ENCODE results near the gene NUDT16L1.
A peak's percentile ranks its signal among the peaks of the same experiment; 100 is the strongest.

NUDT16L1 gene

DNA sequence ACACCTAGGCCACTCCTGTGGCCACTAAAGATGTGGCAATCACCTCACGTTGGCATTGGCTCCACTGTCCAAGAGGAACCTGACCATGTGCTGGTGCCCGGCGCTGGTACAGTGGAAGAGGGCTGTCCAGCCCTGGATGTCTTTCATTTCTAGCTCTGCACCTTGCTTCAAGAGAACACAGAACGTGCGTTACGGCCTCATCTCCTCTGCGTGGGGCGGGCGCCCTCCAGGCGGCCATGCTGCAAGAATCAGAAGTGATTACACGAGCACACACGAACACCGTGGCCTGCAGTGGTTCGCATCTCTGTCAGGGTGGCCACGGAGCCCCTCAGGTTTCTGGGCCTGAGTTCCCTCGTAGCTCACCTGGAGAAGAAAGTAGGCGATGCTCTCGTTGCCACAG, 33.3 kb downstream of the NUDT16L1 start:
- no peak overlapping the region for H3K18ac ChIP-seq (ENCODE audit: low read length)
- no CpG with 5 or more reads among the region's 18 CpGs for WGBS (ENCODE audit: extremely low coverage, insufficient coverage, low lambda C conversion rate)
- H2AK5ac ChIP-seq (ENCODE audit: low read length), result no peak overlapping the region
- H2BK5ac ChIP-seq (ENCODE audit: low read length), result no peak overlapping the region
- no peak overlapping the region for H3K27ac ChIP-seq (ENCODE audit: low read depth, low read length)
- no peak overlapping the region for H3K9ac ChIP-seq (ENCODE audit: low read length)
- H3K36me3 ChIP-seq (ENCODE audit: control insufficient read depth, insufficient read depth, low read length), result peaks cover 13% of the 10 kb centered on the region
- H3K79me1 ChIP-seq (ENCODE audit: low read length), result peaks cover 6% of the 10 kb centered on the region
- H4K5ac ChIP-seq (ENCODE audit: low read length), result no peak overlapping the region
- H4K8ac ChIP-seq (ENCODE audit: low read depth, low read length), result no peak overlapping the region
- no peak overlapping the region for H2BK120ac ChIP-seq (ENCODE audit: low read depth, low read length)
- no peak overlapping the region for H3K4me2 ChIP-seq (ENCODE audit: low read length)
- no peak overlapping the region for H3K56ac ChIP-seq (ENCODE audit: low read length)
- no peak overlapping the region for H3K23ac ChIP-seq (ENCODE audit: low read length)
- no peak for DNase-seq
- no peaks in the 10 kb centered on the region for H3K79me2 ChIP-seq (ENCODE audit: control insufficient read depth, insufficient read depth, low read length)
- H3K4ac ChIP-seq (ENCODE audit: low read depth, low read length), result no peak overlapping the region
- no peak overlapping the region for H3K4me3 ChIP-seq (ENCODE audit: low read length)
- H2BK15ac ChIP-seq (replicated peaks; ENCODE audit: low read depth), result no peak overlapping the region
- H3K4me1 ChIP-seq (ENCODE audit: control insufficient read depth, low read depth, low read length), result no peaks in the 10 kb centered on the region
- H3K27me3 ChIP-seq (ENCODE audit: insufficient read depth, low read length, poor library complexity), result no peaks in the 10 kb centered on the region

DNA sequence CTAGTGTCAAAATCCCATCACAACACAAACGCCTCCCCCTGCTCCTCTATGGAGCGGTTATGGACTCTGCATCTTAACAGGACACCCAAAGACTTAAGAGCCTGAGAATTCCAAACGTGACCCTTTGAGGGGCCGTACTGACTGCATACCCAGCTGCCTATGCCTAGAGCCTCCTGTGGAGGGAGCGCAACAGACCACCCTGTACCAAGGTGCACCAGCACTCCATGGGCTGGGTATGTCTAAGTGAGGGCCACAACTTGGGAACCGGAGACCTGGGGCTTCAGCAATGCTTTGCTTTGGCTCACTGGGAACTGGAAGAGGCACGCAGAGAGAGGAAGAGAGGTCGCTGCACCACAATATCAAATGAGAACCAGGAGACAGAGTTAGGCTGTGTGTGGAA, 35.3 kb downstream of the NUDT16L1 start:
- Histone ChIP-seq H3K23ac (ENCODE audit: low read length) (no peak overlapping the region), H3K27me3 (ENCODE audit: insufficient read depth, low read length, poor library complexity) (no peaks in the 10 kb centered on the region), H3K79me1 (ENCODE audit: low read length) (peaks cover 12% of the 10 kb centered on the region), H2AK5ac (ENCODE audit: low read length) (no peak overlapping the region), H4K5ac (ENCODE audit: low read length) (no peak overlapping the region), H3K4me2 (ENCODE audit: low read length) (no peak overlapping the region), H3K27ac (ENCODE audit: low read depth, low read length) (no peak overlapping the region), H2BK15ac (replicated peaks; ENCODE audit: low read depth) (no peak overlapping the region), H2BK5ac (ENCODE audit: low read length) (no peak overlapping the region), H3K18ac (ENCODE audit: low read length) (no peak overlapping the region), H3K79me2 (ENCODE audit: control insufficient read depth, insufficient read depth, low read length) (peaks cover 9% of the 10 kb centered on the region), H3K36me3 (ENCODE audit: control insufficient read depth, insufficient read depth, low read length) (peaks cover 13% of the 10 kb centered on the region), H3K4me3 (ENCODE audit: low read length) (no peak overlapping the region), H3K9ac (ENCODE audit: low read length) (no peak overlapping the region), H4K8ac (ENCODE audit: low read depth, low read length) (no peak overlapping the region), H3K4ac (ENCODE audit: low read depth, low read length) (no peak overlapping the region), H3K4me1 (ENCODE audit: control insufficient read depth, low read depth, low read length) (no peaks in the 10 kb centered on the region), H2BK120ac (ENCODE audit: low read depth, low read length) (no peak overlapping the region), H3K56ac (ENCODE audit: low read length) (no peak overlapping the region)
- DNase-seq, result no peak
- WGBS (ENCODE audit: extremely low coverage, insufficient coverage, low lambda C conversion rate), result no CpG with 5 or more reads among the region's 8 CpGs

DNA sequence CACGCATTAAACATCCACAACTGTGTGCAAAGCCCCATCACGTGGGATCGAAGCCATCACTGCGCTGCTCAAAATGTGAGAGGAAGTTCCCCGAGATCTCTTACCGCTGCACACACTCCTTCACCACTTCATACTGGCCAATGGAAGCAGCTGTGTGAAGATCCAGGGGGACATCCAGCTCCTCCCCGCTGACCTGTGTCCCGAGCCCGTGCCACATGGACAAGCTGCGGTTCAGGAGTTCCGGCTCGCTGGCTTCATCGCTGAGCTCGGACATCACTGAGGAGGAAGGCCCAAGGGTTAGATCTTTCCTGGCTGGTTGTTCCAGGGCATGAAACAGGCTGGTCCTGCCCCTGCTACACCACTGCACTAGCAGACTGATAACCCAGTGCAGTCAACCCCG, 36.5 kb downstream of the NUDT16L1 start:
- Histone ChIP-seq H3K4me2 (ENCODE audit: low read length) (no peak overlapping the region), H4K5ac (ENCODE audit: low read length) (no peak overlapping the region), H3K4ac (ENCODE audit: low read depth, low read length) (no peak overlapping the region), H2BK5ac (ENCODE audit: low read length) (no peak overlapping the region), H4K8ac (ENCODE audit: low read depth, low read length) (no peak overlapping the region), H3K27me3 (ENCODE audit: insufficient read depth, low read length, poor library complexity) (no peaks in the 10 kb centered on the region), H3K23ac (ENCODE audit: low read length) (no peak overlapping the region), H3K36me3 (ENCODE audit: control insufficient read depth, insufficient read depth, low read length) (peaks cover 11% of the 10 kb centered on the region), H3K18ac (ENCODE audit: low read length) (no peak overlapping the region), H2BK120ac (ENCODE audit: low read depth, low read length) (no peak overlapping the region), H2AK5ac (ENCODE audit: low read length) (no peak overlapping the region), H3K79me2 (ENCODE audit: control insufficient read depth, insufficient read depth, low read length) (peaks cover 9% of the 10 kb centered on the region), H3K9ac (ENCODE audit: low read length) (no peak overlapping the region), H2BK15ac (replicated peaks; ENCODE audit: low read depth) (no peak overlapping the region), H3K56ac (ENCODE audit: low read length) (no peak overlapping the region), H3K79me1 (ENCODE audit: low read length) (peaks cover 12% of the 10 kb centered on the region), H3K4me3 (ENCODE audit: low read length) (no peak overlapping the region), H3K27ac (ENCODE audit: low read depth, low read length) (no peak overlapping the region), H3K4me1 (ENCODE audit: control insufficient read depth, low read depth, low read length) (no peaks in the 10 kb centered on the region)
- DNase-seq, result no peak
- WGBS (ENCODE audit: extremely low coverage, insufficient coverage, low lambda C conversion rate), result no CpG with 5 or more reads among the region's 15 CpGs

- Histone ChIP-seq H3K9ac (ENCODE audit: low read length) (peak overlapping the region; percentile 87), H3K79me1 (ENCODE audit: low read length) (peaks cover 10% of the 10 kb centered on the region), H3K79me2 (ENCODE audit: control insufficient read depth, insufficient read depth, low read length) (peaks cover 9% of the 10 kb centered on the region), H3K56ac (ENCODE audit: low read length) (peak overlapping the region; percentile 73), H2AK5ac (ENCODE audit: low read length) (no peak overlapping the region), H3K27ac (ENCODE audit: low read depth, low read length) (no peak overlapping the region), H4K5ac (ENCODE audit: low read length) (no peak overlapping the region), H3K18ac (ENCODE audit: low read length) (no peak overlapping the region), H3K4me1 (ENCODE audit: control insufficient read depth, low read depth, low read length) (no peaks in the 10 kb centered on the region), H2BK120ac (ENCODE audit: low read depth, low read length) (no peak overlapping the region), H3K4ac (ENCODE audit: low read depth, low read length) (no peak overlapping the region), H3K27me3 (ENCODE audit: insufficient read depth, low read length, poor library complexity) (no peaks in the 10 kb centered on the region), H3K4me3 (ENCODE audit: low read length) (peak overlapping the region; percentile 90), H3K23ac (ENCODE audit: low read length) (no peak overlapping the region), H3K4me2 (ENCODE audit: low read length) (peak overlapping the region; percentile 50), H2BK5ac (ENCODE audit: low read length) (no peak overlapping the region), H2BK15ac (replicated peaks; ENCODE audit: low read depth) (no peak overlapping the region), H3K36me3 (ENCODE audit: control insufficient read depth, insufficient read depth, low read length) (peaks cover 2% of the 10 kb centered on the region), H4K8ac (ENCODE audit: low read depth, low read length) (no peak overlapping the region)
- WGBS (ENCODE audit: extremely low coverage, insufficient coverage, low lambda C conversion rate), result no CpG with 5 or more reads among the region's 17 CpGs
- no peak for DNase-seq
Observed at GRCh38 chr16:4733211-4733742, 39.9 kb downstream of the NUDT16L1 start.

- no peak overlapping the region for H4K5ac ChIP-seq (ENCODE audit: low read length)
- peak overlapping the region; percentile 43 for H3K4ac ChIP-seq (ENCODE audit: low read depth, low read length)
- peaks cover 9% of the 10 kb centered on the region for H3K79me2 ChIP-seq (ENCODE audit: control insufficient read depth, insufficient read depth, low read length)
- no peak overlapping the region for H2BK5ac ChIP-seq (ENCODE audit: low read length)
- peak overlapping the region; percentile 11 for H3K18ac ChIP-seq (ENCODE audit: low read length)
- H3K27ac ChIP-seq (ENCODE audit: low read depth, low read length), result peak overlapping the region; percentile 65
- no peak overlapping the region for H2BK120ac ChIP-seq (ENCODE audit: low read depth, low read length)
- no peak overlapping the region for H4K8ac ChIP-seq (ENCODE audit: low read depth, low read length)
- H3K9ac ChIP-seq (ENCODE audit: low read length), result peak overlapping the region; percentile 87
- H3K4me2 ChIP-seq (ENCODE audit: low read length), result peak overlapping the region; percentile 50
- peak overlapping the region; percentile 90 for H3K4me3 ChIP-seq (ENCODE audit: low read length)
- no peak overlapping the region for H2AK5ac ChIP-seq (ENCODE audit: low read length)
- no peaks in the 10 kb centered on the region for H3K4me1 ChIP-seq (ENCODE audit: control insufficient read depth, low read depth, low read length)
- no peak for DNase-seq
- peaks cover 9% of the 10 kb centered on the region for H3K79me1 ChIP-seq (ENCODE audit: low read length)
- no peak overlapping the region for H2BK15ac ChIP-seq (replicated peaks; ENCODE audit: low read depth)
- no CpG with 5 or more reads among the region's 19 CpGs for WGBS (ENCODE audit: extremely low coverage, insufficient coverage, low lambda C conversion rate)
- no peaks in the 10 kb centered on the region for H3K27me3 ChIP-seq (ENCODE audit: insufficient read depth, low read length, poor library complexity)
- peaks cover 2% of the 10 kb centered on the region for H3K36me3 ChIP-seq (ENCODE audit: control insufficient read depth, insufficient read depth, low read length)
- peak overlapping the region; percentile 66 for H3K23ac ChIP-seq (ENCODE audit: low read length)
- H3K56ac ChIP-seq (ENCODE audit: low read length), result peak overlapping the region; percentile 94
Observed at GRCh38 chr16:4733747-4734062, 40.3 kb downstream of the NUDT16L1 start.

GRCh38 chr16:4734063-4734729, 40.8 kb downstream of the NUDT16L1 start, which contains the start of the genes ANKS3 and DNAAF8:
Gene ANKS3, minus strand, starts transcription at chr16:4734271. Its CDS starts 4,122 bp downstream, at chr16:4730149.
Gene DNAAF8, plus strand, starts transcription at chr16:4734537. Its CDS starts 1,978 bp downstream, at chr16:4736515.
- H2BK5ac ChIP-seq (ENCODE audit: low read length), result no peak within 1 kb of the TSS
- H3K9ac ChIP-seq (ENCODE audit: low read length), result peak within 1 kb of the TSS; percentile 87
- no peak within 1 kb of the TSS for H4K5ac ChIP-seq (ENCODE audit: low read length)
- H3K36me3 ChIP-seq (ENCODE audit: control insufficient read depth, insufficient read depth, low read length), result peaks cover 2% of the 10 kb centered on the region
- no peak within 1 kb of the TSS for H2BK120ac ChIP-seq (ENCODE audit: low read depth, low read length)
- H3K23ac ChIP-seq (ENCODE audit: low read length), result peak within 1 kb of the TSS; percentile 66
- no peak within 1 kb of the TSS for H2AK5ac ChIP-seq (ENCODE audit: low read length)
- peaks cover 9% of the 10 kb centered on the region for H3K79me1 ChIP-seq (ENCODE audit: low read length)
- H2BK15ac ChIP-seq (replicated peaks; ENCODE audit: low read depth), result no peak within 1 kb of the TSS
- no peak within 1 kb of the TSS for H4K8ac ChIP-seq (ENCODE audit: low read depth, low read length)
- peak within 1 kb of the TSS; percentile 94 for H3K56ac ChIP-seq (ENCODE audit: low read length)
- peak within 1 kb of the TSS; percentile 98 for H3K4me2 ChIP-seq (ENCODE audit: low read length)
- no peaks in the 10 kb centered on the region for H3K27me3 ChIP-seq (ENCODE audit: insufficient read depth, low read length, poor library complexity)
- H3K18ac ChIP-seq (ENCODE audit: low read length), result peak within 1 kb of the TSS; percentile 11
- no peaks in the 10 kb centered on the region for H3K4me1 ChIP-seq (ENCODE audit: control insufficient read depth, low read depth, low read length)
- peaks cover 9% of the 10 kb centered on the region for H3K79me2 ChIP-seq (ENCODE audit: control insufficient read depth, insufficient read depth, low read length)
- H3K27ac ChIP-seq (ENCODE audit: low read depth, low read length), result peak within 1 kb of the TSS; percentile 65
- peak within 1 kb of the TSS; percentile 90 for H3K4me3 ChIP-seq (ENCODE audit: low read length)
- peak; percentile 99 for DNase-seq
- WGBS (ENCODE audit: extremely low coverage, insufficient coverage, low lambda C conversion rate), result no CpG with 5 or more reads among the region's 70 CpGs
- peak within 1 kb of the TSS; percentile 43 for H3K4ac ChIP-seq (ENCODE audit: low read depth, low read length)

Data from mesendoderm (in vitro differentiated cells).